Mammary epithelial cell (primary cell): ENCODE data around the gene SEC61B.

Experiments
- CTCF ChIP-seq, 2 donors: IDR thresholded peaks in 1 of 2; conservative IDR thresholded peaks in 1 of 2; 2 replicates each; pipeline ENCODE4 v1.5.1; 2011 to 2012; ENCODE audit warnings: inconsistent platforms in 2 of 2, low read length in 2 of 2, mild to moderate bottlenecking in 2 of 2, control low read depth in 1 of 2, low read depth in 1 of 2; ENCODE audit not compliant: insufficient read depth in 1 of 2; ENCODE audit errors: extremely low read depth in 1 of 2
- EZH2 ChIP-seq: IDR thresholded peaks from 2 replicates; pipeline ENCODE4 v1.6.1; 2012; ENCODE audit warnings: low read length, inconsistent platforms, borderline replicate concordance

- no peak for TF ChIP-seq CTCF (conservative IDR thresholded peaks at IDR 0.05 in 1 of 2, IDR thresholded peaks at IDR 0.05 in 1 of 2; ENCODE audit: extremely low read depth in 1 of 2, insufficient read depth in 1 of 2, low read depth in 1 of 2, low read length in 2 of 2)
- no peak for TF ChIP-seq EZH2
These were observed 48.2 kb upstream of the SEC61B start for GRCh38 chr9:99173570-99174504.
